Stromal cell of bone marrow (primary cell): ENCODE results near the gene HDAC8.
"Not testable (repeated sequence)": the region's sequence is repeated elsewhere in the genome, so short reads cannot be mapped to it uniquely, and the experiment has no call there.

ENCODE experiments used
- DNase-seq: peaks from one replicate; pipeline ENCODE4 v3.0.0-alpha.2; 2012; ENCODE audit warnings: low read depth

The HDAC8 gene

GRCh38 chrX:72572248-72573157 lies at the start of gene HDAC8:
Gene HDAC8 (minus strand): TSS chrX:72572843. CDS start chrX:72572761, 82 bp downstream.
- peak; percentile 73 for DNase-seq

GRCh38 chrX:72621625-72622485 lies 49.2 kb upstream of the HDAC8 start:
- DNase-seq, result peak; percentile 30

- DNase-seq, result no peak
Measured at GRCh38 chrX:72621163-72621562, 48.5 kb upstream of the HDAC8 start.

- peak; percentile 75 for DNase-seq
Measured at GRCh38 chrX:72620550-72621145, 48.0 kb upstream of the HDAC8 start.

- DNase-seq, result no peak
Measured at GRCh38 chrX:72609313-72609712, 36.7 kb upstream of the HDAC8 start.

GRCh38 chrX:72604705-72605104 lies 32.1 kb upstream of the HDAC8 start:
- no peak for DNase-seq

- no peak for DNase-seq
Measured at GRCh38 chrX:72604112-72604511, 31.5 kb upstream of the HDAC8 start.

- DNase-seq, result not testable (repeated sequence)
Measured at GRCh38 chrX:72591038-72591437, 18.4 kb upstream of the HDAC8 start.

GRCh38 chrX:72584163-72584562 lies 11.5 kb upstream of the HDAC8 start:
- DNase-seq, result no peak

GRCh38 chrX:72576141-72576894 lies 3.7 kb upstream of the HDAC8 start:
- no peak for DNase-seq

- DNase-seq, result no peak
Measured at GRCh38 chrX:72573158-72573511, 492 bp upstream of the HDAC8 start.

GRCh38 chrX:72569786-72570185 lies 2.9 kb downstream of the HDAC8 start:
- DNase-seq, result peak; percentile 49

GRCh38 chrX:72568406-72569092 lies 4.1 kb downstream of the HDAC8 start:
- no peak for DNase-seq

- no peak for DNase-seq
Measured at GRCh38 chrX:72566448-72566847, 6.2 kb downstream of the HDAC8 start.

- not testable (repeated sequence) for DNase-seq
Measured at GRCh38 chrX:72559655-72560054, 13.0 kb downstream of the HDAC8 start.

GRCh38 chrX:72554448-72555140 lies 18.0 kb downstream of the HDAC8 start:
- DNase-seq, result no peak

GRCh38 chrX:72552443-72552842 lies 20.2 kb downstream of the HDAC8 start:
- DNase-seq, result not testable (repeated sequence)

GRCh38 chrX:72545990-72546389 lies 26.7 kb downstream of the HDAC8 start:
- DNase-seq, result no peak

- no peak for DNase-seq
Measured at GRCh38 chrX:72540318-72540717, 32.3 kb downstream of the HDAC8 start.

- DNase-seq, result no peak
Measured at GRCh38 chrX:72539822-72540221, 32.8 kb downstream of the HDAC8 start.

- DNase-seq, result no peak
Measured at GRCh38 chrX:72536542-72536941, 36.1 kb downstream of the HDAC8 start.
